HL-60 (cell line): ENCODE results near the gene DOK5.

ENCODE experiments used
- CTCF ChIP-seq: IDR thresholded peaks from one replicate; pipeline ENCODE4 v1.5.1; 2011; ENCODE audit warnings: low read length, control low read depth, inconsistent platforms; ENCODE audit not compliant: insufficient read depth
- GABPA ChIP-seq: IDR thresholded peaks from 2 replicates; pipeline ENCODE4 v1.6.1; 2012; ENCODE audit warnings: low read depth

GRCh38 chr20:54545676-54546358 is 70.4 kb downstream of the DOK5 start:
- TF ChIP-seq GABPA: no peak
- no peak for TF ChIP-seq CTCF
